H9 (cell line): Measurements from ENCODE around the gene GPC6. TPM values are rescaled to one million over a fixed set of nuclear protein-coding genes. Genes with fewer than 3 reads are reported as not detected.

ENCODE experiments used
- DNase-seq: peaks from one replicate; pipeline ENCODE4 v3.0.0-alpha.2; 2017
- H2AFZ ChIP-seq: one replicate; pipeline ENCODE4 v1.6.1; 2013; ENCODE audit warnings: mild to moderate bottlenecking, low read length, control low read depth, moderate library complexity
- H2AK5ac ChIP-seq: 2 replicates; pipeline ENCODE4 v1.6.1; 2013; ENCODE audit warnings: low read length, control low read depth, mixed read lengths; ENCODE audit not compliant: insufficient read length
- H2BK120ac ChIP-seq: one replicate; pipeline ENCODE4 v1.6.1; 2013; ENCODE audit warnings: low read depth, mild to moderate bottlenecking, low read length, control low read depth, inconsistent platforms; ENCODE audit not compliant: poor library complexity, severe bottlenecking
- H2BK12ac ChIP-seq: 2 replicates; pipeline ENCODE4 v1.6.1; 2013; ENCODE audit warnings: low read length, control low read depth, mixed read lengths, low read depth; ENCODE audit not compliant: insufficient read length
- H2BK15ac ChIP-seq: 2 replicates; pipeline ENCODE4 v1.6.1; 2013; ENCODE audit warnings: low read depth, low read length, control low read depth
- H2BK20ac ChIP-seq: one replicate; pipeline ENCODE4 v1.6.1; 2013; ENCODE audit warnings: low read depth, mild to moderate bottlenecking, low read length, control low read depth, inconsistent platforms; ENCODE audit not compliant: poor library complexity, severe bottlenecking
- H2BK5ac ChIP-seq: 2 replicates; pipeline ENCODE4 v1.6.1; 2013; ENCODE audit warnings: low read length, control low read depth, mixed read lengths; ENCODE audit not compliant: insufficient read length
- H3K14ac ChIP-seq: 2 replicates; pipeline ENCODE4 v1.6.1; 2013; ENCODE audit warnings: low read length, control low read depth; ENCODE audit not compliant: insufficient read depth
- H3K18ac ChIP-seq: 2 replicates; pipeline ENCODE4 v1.6.1; 2013; ENCODE audit warnings: low read depth, mild to moderate bottlenecking, mixed read lengths, low read length, control low read depth; ENCODE audit not compliant: insufficient read length
- H3K23ac ChIP-seq: 2 replicates; pipeline ENCODE4 v1.6.1; 2013; ENCODE audit warnings: low read length, control low read depth, mixed read lengths, low read depth; ENCODE audit not compliant: insufficient read length
- H3K23me2 ChIP-seq: 2 replicates; pipeline ENCODE4 v1.6.1; 2013; ENCODE audit warnings: low read depth, mild to moderate bottlenecking, mixed read lengths, low read length, control low read depth; ENCODE audit not compliant: insufficient read length, poor library complexity, severe bottlenecking
- H3K27ac ChIP-seq: 2 replicates; pipeline ENCODE4 v1.5.1; 2013; ENCODE audit warnings: low read length, control low read depth, mixed read lengths, low read depth; ENCODE audit not compliant: insufficient read length
- H3K27me3 ChIP-seq: 2 replicates; pipeline ENCODE4 v1.6.1; 2013; ENCODE audit warnings: low read length, control low read depth, inconsistent platforms; ENCODE audit not compliant: insufficient read depth
- H3K4ac ChIP-seq: 2 replicates; pipeline ENCODE4 v1.6.1; 2013; ENCODE audit warnings: low read depth, mild to moderate bottlenecking, control low read depth, inconsistent platforms, low read length, moderate library complexity
- H3K4me1 ChIP-seq: 2 replicates; pipeline ENCODE4 v1.6.1; 2013; ENCODE audit warnings: low read length, control low read depth, inconsistent platforms; ENCODE audit not compliant: insufficient read depth
- H3K4me2 ChIP-seq: 2 replicates; pipeline ENCODE4 v1.6.1; 2013; ENCODE audit warnings: low read length, control low read depth, mixed read lengths; ENCODE audit not compliant: insufficient read length, insufficient read depth
- H3K56ac ChIP-seq: 2 replicates; pipeline ENCODE4 v1.6.1; 2013; ENCODE audit warnings: low read depth, mild to moderate bottlenecking, mixed read lengths, low read length, control low read depth; ENCODE audit not compliant: insufficient read length
- H3K79me1 ChIP-seq: 2 replicates; pipeline ENCODE4 v1.6.1; 2013; ENCODE audit warnings: low read depth, mild to moderate bottlenecking, moderate library complexity, low read length, control low read depth, inconsistent platforms; ENCODE audit not compliant: insufficient read depth, poor library complexity, severe bottlenecking
- H3K79me2 ChIP-seq: 2 replicates; pipeline ENCODE4 v1.6.1; 2013; ENCODE audit warnings: low read length, control low read depth, inconsistent platforms; ENCODE audit not compliant: insufficient read depth
- H3K9ac ChIP-seq: 2 replicates; pipeline ENCODE4 v1.6.1; 2013; ENCODE audit warnings: low read length, control low read depth, mixed read lengths; ENCODE audit not compliant: insufficient read length; ENCODE audit errors: extremely low read depth
- H3K9me3 ChIP-seq: one replicate; pipeline ENCODE4 v1.6.1; 2013; ENCODE audit warnings: low read depth, low read length, inconsistent platforms; ENCODE audit not compliant: control insufficient read depth
- H3T11ph ChIP-seq: one replicate; pipeline ENCODE4 v1.6.1; 2013; ENCODE audit warnings: mild to moderate bottlenecking, low read length, control low read depth, inconsistent platforms
- H4K20me1 ChIP-seq: one replicate; pipeline ENCODE4 v1.6.1; 2013; ENCODE audit not compliant: control insufficient read depth, insufficient read length, insufficient read depth
- H4K5ac ChIP-seq: 2 replicates; pipeline ENCODE4 v1.6.1; 2013; ENCODE audit warnings: low read depth, mild to moderate bottlenecking, mixed read lengths, low read length, control low read depth; ENCODE audit not compliant: insufficient read length
- H4K8ac ChIP-seq: replicated peaks from 2 replicates; pipeline ENCODE4 v1.6.1; 2013; ENCODE audit warnings: low read length, control low read depth, mixed read lengths, low read depth; ENCODE audit not compliant: insufficient read length
- H4K91ac ChIP-seq: 2 replicates; pipeline ENCODE4 v1.6.1; 2013; ENCODE audit warnings: low read depth, mild to moderate bottlenecking, moderate library complexity, mixed read lengths, low read length, control low read depth; ENCODE audit not compliant: insufficient read length
- H3K27ac Mint-ChIP-seq, 3 experiments: 2 replicates in 2 of 3; 3 replicates in 1 of 3; pipeline ENCODE4 v1.8.0; 2020 to 2021; ENCODE audit warnings: mixed read lengths in 3 of 3, mild to moderate bottlenecking in 1 of 3, moderate library complexity in 1 of 3
- H3K27me3 Mint-ChIP-seq: 2 replicates; pipeline ENCODE4 v1.8.0; 2021; ENCODE audit warnings: low read depth, mild to moderate bottlenecking, moderate library complexity, mixed read lengths
- H3K36me3 Mint-ChIP-seq, 3 experiments: 2 replicates in 2 of 3; 3 replicates in 1 of 3; pipeline ENCODE4 v1.8.0; 2020 to 2021; ENCODE audit warnings: low read depth in 3 of 3, mixed read lengths in 3 of 3; ENCODE audit not compliant: insufficient read depth in 1 of 3
- H3K4me1 Mint-ChIP-seq, 2 experiments: 2 replicates each; pipeline ENCODE4 v1.8.0; 2020; ENCODE audit warnings: mixed read lengths in 2 of 2
- H3K4me3 Mint-ChIP-seq, 2 experiments: 2 replicates in 1 of 2; 3 replicates in 1 of 2; pipeline ENCODE4 v1.8.0; 2020 to 2021; ENCODE audit warnings: mild to moderate bottlenecking in 2 of 2, mixed read lengths in 2 of 2, moderate library complexity in 1 of 2
- H3K9me3 Mint-ChIP-seq, 2 experiments: 2 replicates in 1 of 2; 3 replicates in 1 of 2; pipeline ENCODE4 v1.8.0; 2020; ENCODE audit warnings: mild to moderate bottlenecking in 2 of 2, mixed read lengths in 2 of 2, moderate library complexity in 1 of 2
- WGBS: extraction: QIAGEN DNeasy Blood & Tissue Kit; methylation state at CpG from one replicate; pipeline ENCODE4 v1.1.7; 2013; ENCODE audit warnings: missing lambda C conversion rate, low lambda C conversion rate, mixed read lengths; ENCODE audit not compliant: insufficient read length; ENCODE audit errors: extremely low coverage; 5-methylcytosine and 5-hydroxymethylcytosine counted together
- total RNA-seq: library from RNA; stranded (reverse); gene quantifications from 2 replicates; pipeline ENCODE4 v1.2.1, GENCODE V29; 2021
- TF ChIP-seq, protein P1 (sequence below): fragments of 200-600 bp; sonication (generic); conservative IDR thresholded peaks from 3 replicates; pipeline ENCODE4 v1.8.0; 2021; ENCODE audit warnings: antibody characterized with exemption, mild to moderate bottlenecking

The GPC6 gene
- total RNA-seq, 1 experiment from 2014 or later: 15.6 TPM

GRCh38 chr13:94063848-94064247 is 837.2 kb downstream of the GPC6 start:
- no peaks in the 10 kb centered on the region for H3K79me2 ChIP-seq
- H4K91ac ChIP-seq: no peak overlapping the region
- no peaks in the 10 kb centered on the region for H3K23me2 ChIP-seq
- H2BK5ac ChIP-seq: no peak overlapping the region
- H3K79me1 ChIP-seq: no peaks in the 10 kb centered on the region
- no peak for DNase-seq
- no peaks in the 10 kb centered on the region for H3K27me3 Mint-ChIP-seq
- no peak overlapping the region for H4K5ac ChIP-seq
- no peaks in the 10 kb centered on the region for H3K4me1 Mint-ChIP-seq
- H3K4me3 Mint-ChIP-seq: no peak overlapping the region
- no peak overlapping the region for H3K18ac ChIP-seq
- H2BK120ac ChIP-seq: no peak overlapping the region
- no peaks in the 10 kb centered on the region for H3K9me3 Mint-ChIP-seq
- no peak overlapping the region for H2AK5ac ChIP-seq
- H2BK12ac ChIP-seq: no peak overlapping the region
- TF ChIP-seq, protein P1, sequence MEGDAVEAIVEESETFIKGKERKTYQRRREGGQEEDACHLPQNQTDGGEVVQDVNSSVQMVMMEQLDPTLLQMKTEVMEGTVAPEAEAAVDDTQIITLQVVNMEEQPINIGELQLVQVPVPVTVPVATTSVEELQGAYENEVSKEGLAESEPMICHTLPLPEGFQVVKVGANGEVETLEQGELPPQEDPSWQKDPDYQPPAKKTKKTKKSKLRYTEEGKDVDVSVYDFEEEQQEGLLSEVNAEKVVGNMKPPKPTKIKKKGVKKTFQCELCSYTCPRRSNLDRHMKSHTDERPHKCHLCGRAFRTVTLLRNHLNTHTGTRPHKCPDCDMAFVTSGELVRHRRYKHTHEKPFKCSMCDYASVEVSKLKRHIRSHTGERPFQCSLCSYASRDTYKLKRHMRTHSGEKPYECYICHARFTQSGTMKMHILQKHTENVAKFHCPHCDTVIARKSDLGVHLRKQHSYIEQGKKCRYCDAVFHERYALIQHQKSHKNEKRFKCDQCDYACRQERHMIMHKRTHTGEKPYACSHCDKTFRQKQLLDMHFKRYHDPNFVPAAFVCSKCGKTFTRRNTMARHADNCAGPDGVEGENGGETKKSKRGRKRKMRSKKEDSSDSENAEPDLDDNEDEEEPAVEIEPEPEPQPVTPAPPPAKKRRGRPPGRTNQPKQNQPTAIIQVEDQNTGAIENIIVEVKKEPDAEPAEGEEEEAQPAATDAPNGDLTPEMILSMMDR: no peak
- H3K56ac ChIP-seq: no peak overlapping the region
- no peaks in the 10 kb centered on the region for H3K4me1 ChIP-seq
- no peak overlapping the region for H3K14ac ChIP-seq
- no peaks in the 10 kb centered on the region for H3K9me3 ChIP-seq
- H2BK20ac ChIP-seq: no peak overlapping the region
- no peak overlapping the region for H2BK15ac ChIP-seq
- H4K20me1 ChIP-seq: no peaks in the 10 kb centered on the region
- no CpG with 5 or more reads among the region's 4 CpGs for WGBS
- H3K4ac ChIP-seq: no peak overlapping the region
- H3K27me3 ChIP-seq: no peaks in the 10 kb centered on the region
- H4K8ac ChIP-seq: no peak overlapping the region
- H3K9ac ChIP-seq: no peak overlapping the region
- H2AFZ ChIP-seq: no peak overlapping the region
- H3T11ph ChIP-seq: no peak overlapping the region
- H3K27ac Mint-ChIP-seq: no peak overlapping the region
- no peak overlapping the region for H3K4me2 ChIP-seq
- no peak overlapping the region for H3K23ac ChIP-seq
- H3K36me3 Mint-ChIP-seq: peaks cover 0 to 8% (median 0%) of the 10 kb centered on the region in 3 experiments; a peak in 3 of 7 replicates
- no peak overlapping the region for H3K27ac ChIP-seq
